Activated B cell treated with CpG ODN at 0.5 μM for 24 hours (primary cell): ENCODE results near the gene CHN2. TPM values are rescaled to one million over a fixed set of nuclear protein-coding genes. Genes with fewer than 3 reads are reported as not detected.

Experiments
- ATAC-seq: fragments of 200-7000 bp; cut with Tn5 transposase; one replicate; pipeline ENCODE4 v1.10.0; 2021; ENCODE audit warnings: low read depth, mild to moderate bottlenecking, moderate library complexity
- CTCF ChIA-PET: fragments of 350-600 bp; sonication (Branson Sonifier 250); formaldehyde crosslinking; loops from one replicate; lab custom pipeline; 2021; ENCODE audit warnings: antibody characterized with exemption; lab: Charles Lee
- POLR2A ChIA-PET: fragments of 350-600 bp; sonication (Branson Sonifier 250); formaldehyde crosslinking; loops from one replicate; lab custom pipeline; 2021; ENCODE audit warnings: antibody characterized with exemption; lab: Charles Lee
- DNase-seq: peaks from one replicate; pipeline ENCODE4 v3.0.0; 2022
- H3K27ac Mint-ChIP-seq: one replicate; pipeline ENCODE4 v1.8.0; 2020; ENCODE audit warnings: mixed read lengths
- H3K27me3 Mint-ChIP-seq: one replicate; pipeline ENCODE4 v1.8.0; 2021; ENCODE audit warnings: mixed read lengths
- H3K36me3 Mint-ChIP-seq: one replicate; pipeline ENCODE4 v1.8.0; 2021; ENCODE audit warnings: low read depth, mixed read lengths
- H3K4me1 Mint-ChIP-seq: one replicate; pipeline ENCODE4 v1.8.0; 2021; ENCODE audit warnings: mixed read lengths
- H3K4me3 Mint-ChIP-seq: one replicate; pipeline ENCODE4 v1.8.0; 2020; ENCODE audit warnings: mild to moderate bottlenecking, mixed read lengths
- H3K9me3 Mint-ChIP-seq: one replicate; pipeline ENCODE4 v1.8.0; 2020; ENCODE audit warnings: mixed read lengths
- intact Hi-C: fragments of 100-400 bp; cut with micrococcal nuclease; formaldehyde crosslinking; loops from one replicate; pipeline ENCODE4 v1.15.1; 2024
- total RNA-seq: library from RNA; stranded (reverse); gene quantifications from 2 replicates; pipeline ENCODE4 v1.2.3, GENCODE V29; 2022
- TF ChIP-seq, protein P1 (sequence below): fragments of 200-600 bp; IDR thresholded peaks from one replicate; pipeline ENCODE4 v1.8.0; 2022; ENCODE audit warnings: antibody characterized with exemption, mild to moderate bottlenecking

The CHN2 gene
- total RNA-seq, 1 donor from 2014 or later, result 1.8 TPM

DNA sequence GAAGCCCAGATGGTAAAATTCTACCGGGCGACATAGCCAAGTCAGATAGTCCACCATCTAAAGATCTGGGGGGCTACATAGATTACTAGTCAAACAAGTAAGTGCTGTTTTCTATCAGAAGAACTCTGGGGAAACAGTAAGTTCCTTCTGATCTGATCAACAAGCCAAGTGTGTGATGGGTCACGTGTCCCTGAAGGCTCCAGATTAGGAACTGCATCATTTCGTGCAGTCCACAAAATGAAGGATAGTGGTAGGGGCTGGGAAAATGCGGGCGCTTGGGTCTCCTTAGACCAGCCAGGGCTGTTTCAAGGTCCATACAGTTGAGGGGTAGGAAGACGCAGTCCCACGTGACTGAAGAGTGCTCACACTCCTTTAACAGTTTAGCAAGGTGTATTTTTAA lies 1.8 kb upstream of the CHN2 start:
- H3K27ac Mint-ChIP-seq, result no peak overlapping the region
- peak overlapping the region; percentile 21 for H3K4me3 Mint-ChIP-seq

DNA sequence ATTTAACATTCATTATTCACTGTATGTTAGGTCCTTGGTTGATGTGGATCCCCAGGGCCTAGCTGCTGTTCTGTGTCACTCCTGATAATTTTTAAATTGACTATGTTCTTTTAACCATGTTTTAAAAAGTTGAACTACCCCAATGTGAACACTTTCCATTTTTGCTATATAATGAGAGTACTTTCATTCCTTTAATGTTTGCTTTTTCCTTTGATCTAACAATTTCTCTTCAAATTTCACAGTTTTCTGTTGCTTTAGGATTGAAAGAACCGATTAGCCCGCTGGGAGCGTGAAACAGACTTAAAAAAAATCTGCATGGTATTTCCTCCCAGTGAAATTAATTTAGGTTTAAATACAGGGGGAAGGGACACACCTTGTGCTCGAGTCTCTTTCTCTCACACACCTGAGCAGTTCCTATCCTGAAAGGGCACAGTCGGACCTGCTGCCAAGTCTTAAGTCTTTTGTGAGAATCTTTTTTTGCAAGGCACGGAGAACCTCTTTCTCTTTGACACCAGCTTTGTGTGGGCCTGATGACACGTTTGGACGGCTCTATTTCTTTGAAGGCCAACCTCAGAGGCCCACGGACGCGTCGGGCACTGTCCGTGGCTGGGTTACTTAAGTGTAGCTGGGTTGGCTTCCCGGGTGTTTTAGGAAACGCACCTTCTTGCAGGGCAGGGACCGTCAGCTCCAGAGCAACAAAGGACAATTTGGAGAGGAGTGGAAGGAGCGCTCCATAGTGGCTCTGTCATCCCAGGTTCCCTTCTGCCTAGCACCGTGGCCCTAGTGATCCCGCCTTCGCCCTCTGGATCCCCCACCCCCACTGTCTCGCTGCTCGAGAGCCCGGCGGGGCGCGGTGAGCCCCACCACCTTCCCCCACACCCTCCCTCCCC lies 1.0 kb upstream of the CHN2 start:
- no peak for DNase-seq

More for the DNA sequence above, 1.8 kb upstream of the CHN2 start:
- TF ChIP-seq, protein P1, sequence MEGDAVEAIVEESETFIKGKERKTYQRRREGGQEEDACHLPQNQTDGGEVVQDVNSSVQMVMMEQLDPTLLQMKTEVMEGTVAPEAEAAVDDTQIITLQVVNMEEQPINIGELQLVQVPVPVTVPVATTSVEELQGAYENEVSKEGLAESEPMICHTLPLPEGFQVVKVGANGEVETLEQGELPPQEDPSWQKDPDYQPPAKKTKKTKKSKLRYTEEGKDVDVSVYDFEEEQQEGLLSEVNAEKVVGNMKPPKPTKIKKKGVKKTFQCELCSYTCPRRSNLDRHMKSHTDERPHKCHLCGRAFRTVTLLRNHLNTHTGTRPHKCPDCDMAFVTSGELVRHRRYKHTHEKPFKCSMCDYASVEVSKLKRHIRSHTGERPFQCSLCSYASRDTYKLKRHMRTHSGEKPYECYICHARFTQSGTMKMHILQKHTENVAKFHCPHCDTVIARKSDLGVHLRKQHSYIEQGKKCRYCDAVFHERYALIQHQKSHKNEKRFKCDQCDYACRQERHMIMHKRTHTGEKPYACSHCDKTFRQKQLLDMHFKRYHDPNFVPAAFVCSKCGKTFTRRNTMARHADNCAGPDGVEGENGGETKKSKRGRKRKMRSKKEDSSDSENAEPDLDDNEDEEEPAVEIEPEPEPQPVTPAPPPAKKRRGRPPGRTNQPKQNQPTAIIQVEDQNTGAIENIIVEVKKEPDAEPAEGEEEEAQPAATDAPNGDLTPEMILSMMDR, result no peak
- peaks cover 53% of the 10 kb centered on the region for H3K27me3 Mint-ChIP-seq
- ATAC-seq (no peak), DNase-seq (no peak)
- POLR2A ChIA-PET, result no interaction called here
- no peaks in the 10 kb centered on the region for H3K9me3 Mint-ChIP-seq
- intact Hi-C loops, result no loop called here
- no peaks in the 10 kb centered on the region for H3K36me3 Mint-ChIP-seq
- CTCF ChIA-PET, result interaction anchor here (0.6 kb wide), 1 partner anchor 216 kb away, joined by 3 read pairs; no protein-coding TSS in a partner anchor
- peaks cover 23% of the 10 kb centered on the region for H3K4me1 Mint-ChIP-seq

DNA sequence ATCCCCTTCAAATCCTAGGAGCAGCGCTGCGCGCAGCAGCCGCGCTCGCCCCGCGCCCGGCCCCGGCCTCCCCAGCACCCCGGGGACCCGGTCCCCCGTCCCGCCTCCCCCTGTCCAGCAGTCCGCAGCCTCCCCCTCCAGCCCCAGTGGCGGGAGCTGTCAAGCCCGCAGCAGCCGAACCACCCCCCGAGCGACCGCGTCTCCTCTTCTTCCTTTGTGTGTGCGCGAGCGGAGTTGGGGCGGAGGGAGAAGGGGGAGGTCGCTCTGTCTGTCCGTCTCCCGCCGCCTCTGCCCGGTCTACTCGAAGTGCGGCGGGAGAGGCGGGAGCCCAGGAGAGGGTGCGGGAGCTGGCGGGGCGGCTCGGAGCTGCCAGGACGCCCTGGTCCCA lies 375 bp upstream of the CHN2 start:
- H3K4me1 Mint-ChIP-seq, result peaks cover 23% of the 10 kb centered on the region
- ChIA-PET POLR2A (no interaction called here), CTCF (no interaction called here)
- H3K4me3 Mint-ChIP-seq, result peak overlapping the region; percentile 79
- peaks cover 46% of the 10 kb centered on the region for H3K27me3 Mint-ChIP-seq
- DNase-seq, result no peak
- no peaks in the 10 kb centered on the region for H3K36me3 Mint-ChIP-seq
- H3K27ac Mint-ChIP-seq, result no peak overlapping the region
- no peaks in the 10 kb centered on the region for H3K9me3 Mint-ChIP-seq
- intact Hi-C loops, result no loop called here
- peak; percentile 10 for ATAC-seq
- TF ChIP-seq, protein P1, result no peak

More for the DNA sequence above, 1.0 kb upstream of the CHN2 start:
- peaks cover 23% of the 10 kb centered on the region for H3K4me1 Mint-ChIP-seq
- ATAC-seq, result no peak
- intact Hi-C loops, result no loop called here
- H3K9me3 Mint-ChIP-seq, result no peaks in the 10 kb centered on the region
- TF ChIP-seq, protein P1, result no peak
- H3K27ac Mint-ChIP-seq, result no peak overlapping the region
- H3K27me3 Mint-ChIP-seq, result peaks cover 53% of the 10 kb centered on the region
- CTCF ChIA-PET, result no interaction called here
- no peaks in the 10 kb centered on the region for H3K36me3 Mint-ChIP-seq
- POLR2A ChIA-PET, result no interaction called here
- peak overlapping the region; percentile 53 for H3K4me3 Mint-ChIP-seq

DNA sequence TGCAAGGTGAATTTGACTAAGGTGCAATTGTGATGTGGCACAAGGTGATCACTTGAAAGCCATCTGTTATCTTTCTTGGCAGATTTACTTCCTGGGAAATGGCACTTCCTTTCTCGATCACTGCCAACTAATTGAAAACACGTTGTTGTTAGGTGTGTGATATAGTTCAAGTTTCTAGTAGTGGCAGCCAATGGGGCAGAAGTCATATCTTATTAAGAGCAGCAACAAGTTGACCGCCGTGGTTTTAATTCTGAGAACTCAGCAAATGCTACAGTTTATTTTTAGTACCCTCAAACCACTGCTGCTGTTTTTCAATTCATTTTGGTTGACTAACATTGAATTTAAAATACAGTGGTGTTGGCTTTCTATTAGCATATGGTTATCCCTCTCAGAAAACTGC lies 1.6 kb downstream of the CHN2 start:
- POLR2A ChIA-PET, result no interaction called here

GRCh38 chr7:29196971-29197595 lies 2.5 kb downstream of the CHN2 start:
- Mint-ChIP-seq H3K4me3 (no peak overlapping the region), H3K36me3 (no peaks in the 10 kb centered on the region), H3K9me3 (no peaks in the 10 kb centered on the region), H3K27ac (no peak overlapping the region), H3K4me1 (peaks cover 21% of the 10 kb centered on the region), H3K27me3 (peaks cover 40% of the 10 kb centered on the region)
- intact Hi-C loops, result no loop called here
- POLR2A ChIA-PET, result no interaction called here
- TF ChIP-seq, protein P1, result no peak
- CTCF ChIA-PET, result no interaction called here
- DNase-seq, result no peak
- ATAC-seq, result no peak

More for the DNA sequence above, 1.6 kb downstream of the CHN2 start:
- CTCF ChIA-PET, result no interaction called here
- ATAC-seq (no peak), DNase-seq (no peak)
- intact Hi-C loops, result no loop called here
- no peak overlapping the region for H3K4me3 Mint-ChIP-seq
- peaks cover 21% of the 10 kb centered on the region for H3K4me1 Mint-ChIP-seq
- no peak overlapping the region for H3K27ac Mint-ChIP-seq
- TF ChIP-seq, protein P1, result no peak
- H3K9me3 Mint-ChIP-seq, result no peaks in the 10 kb centered on the region
- peaks cover 41% of the 10 kb centered on the region for H3K27me3 Mint-ChIP-seq
- no peaks in the 10 kb centered on the region for H3K36me3 Mint-ChIP-seq
